GM12891 (cell line): ENCODE measurements around the gene INSR.

ENCODE experiments used
- DNase-seq: peaks from one replicate; pipeline ENCODE4 v3.0.0; 2011; ENCODE audit warnings: low spot score; ENCODE audit not compliant: insufficient read length
- FAIRE-seq: peaks from 2 replicates; lab custom pipeline; 2011; peaks lifted over from hg19 to GRCh38; lab: Jason Lieb, UNC
- PAX5 ChIP-seq: IDR thresholded peaks from 2 replicates; pipeline ENCODE4 v1.6.1; 2011; ENCODE audit warnings: low read length, moderate library complexity, mild to moderate bottlenecking; ENCODE audit not compliant: insufficient read depth, severe bottlenecking
- POLR2A ChIP-seq: IDR thresholded peaks from 2 replicates; pipeline ENCODE4 v1.6.1; 2011; ENCODE audit warnings: low read depth, low read length, control low read depth
- POLR2AphosphoS5 ChIP-seq: IDR thresholded peaks from 2 replicates; pipeline ENCODE4 v1.6.1; 2011; ENCODE audit warnings: low read depth, low read length, control low read depth
- POU2F2 ChIP-seq: IDR thresholded peaks from 2 replicates; pipeline ENCODE4 v1.6.1; 2011; ENCODE audit warnings: low read depth, mild to moderate bottlenecking, control low read depth, low read length, moderate library complexity
- SPI1 ChIP-seq: IDR thresholded peaks from 2 replicates; pipeline ENCODE4 v1.6.1; 2011; ENCODE audit warnings: low read depth, low read length, control low read depth
- TAF1 ChIP-seq: IDR thresholded peaks from 2 replicates; pipeline ENCODE4 v1.6.1; 2011; ENCODE audit warnings: low read depth, low read length, control low read depth

INSR gene

GRCh38 chr19:7130043-7130442 lies 164.2 kb downstream of the INSR start:
- DNase-seq (no peak), FAIRE-seq (peak; percentile 77)
- TF ChIP-seq PAX5 = no peak
- no peak for TF ChIP-seq POLR2AphosphoS5
- TF ChIP-seq POLR2A = no peak
- no peak for TF ChIP-seq SPI1
- TF ChIP-seq POU2F2 = no peak
- no peak for TF ChIP-seq TAF1

GRCh38 chr19:7126132-7126531 lies 168.1 kb downstream of the INSR start:
- TF ChIP-seq SPI1 (no peak), POLR2AphosphoS5 (no peak)
- FAIRE-seq (no peak), DNase-seq (no peak)

GRCh38 chr19:7125221-7125620 lies 169.0 kb downstream of the INSR start:
- TF ChIP-seq TAF1 (no peak), POLR2AphosphoS5 (no peak), PAX5 (no peak), SPI1 (no peak), POLR2A (no peak), POU2F2 (no peak)
- no peak for DNase-seq
- no peak for FAIRE-seq

GRCh38 chr19:7124782-7125181 lies 169.4 kb downstream of the INSR start:
- DNase-seq = no peak
- TF ChIP-seq POU2F2 (no peak), PAX5 (no peak), POLR2AphosphoS5 (no peak), POLR2A (no peak), TAF1 (no peak), SPI1 (no peak)
- no peak for FAIRE-seq

- TF ChIP-seq POU2F2 = no peak
- no peak for TF ChIP-seq SPI1
- TF ChIP-seq PAX5 = no peak
- no peak for TF ChIP-seq POLR2AphosphoS5
- TF ChIP-seq POLR2A = no peak
- no peak for TF ChIP-seq TAF1
- no peak for FAIRE-seq
- no peak for DNase-seq
These were observed 171.5 kb downstream of the INSR start for GRCh38 chr19:7122701-7123100.

GRCh38 chr19:7120499-7120898 lies 173.7 kb downstream of the INSR start:
- no peak for TF ChIP-seq POLR2AphosphoS5
- TF ChIP-seq POLR2A = no peak
- no peak for TF ChIP-seq PAX5
- TF ChIP-seq SPI1 = no peak
- DNase-seq (no peak), FAIRE-seq (no peak)

- no peak for TF ChIP-seq POU2F2
- FAIRE-seq = peak; percentile 77
These were observed 174.6 kb downstream of the INSR start for GRCh38 chr19:7119582-7119981.

GRCh38 chr19:7117248-7117647 lies 177.0 kb downstream of the INSR start:
- FAIRE-seq (no peak), DNase-seq (no peak)
- TF ChIP-seq POU2F2 (no peak), POLR2A (no peak), PAX5 (no peak), SPI1 (no peak), TAF1 (no peak), POLR2AphosphoS5 (no peak)

More at GRCh38 chr19:7119582-7119981, 174.6 kb downstream of the INSR start:
- no peak for DNase-seq

- no peak for DNase-seq
- TF ChIP-seq PAX5 (no peak), TAF1 (no peak), POLR2AphosphoS5 (no peak), POLR2A (no peak), POU2F2 (no peak), SPI1 (no peak)
- FAIRE-seq = no peak
These were observed 178.5 kb downstream of the INSR start for GRCh38 chr19:7115721-7116120.

- FAIRE-seq = no peak
These were observed 181.0 kb downstream of the INSR start for GRCh38 chr19:7113233-7113632.

More at GRCh38 chr19:7113233-7113632, 181.0 kb downstream of the INSR start:
- no peak for DNase-seq
- TF ChIP-seq POLR2A = no peak
- no peak for TF ChIP-seq SPI1
- TF ChIP-seq PAX5 = no peak
- no peak for TF ChIP-seq POLR2AphosphoS5
- TF ChIP-seq TAF1 = no peak
- no peak for TF ChIP-seq POU2F2
